Right lobe of liver (tissue), 4 donors: Measurements from ENCODE around the gene GMDS.

ENCODE experiments used
- POLR2A ChIP-seq: fragments of 450-650 bp; IDR thresholded peaks from one replicate; pipeline ENCODE4 v1.6.1; 2017; ENCODE audit warnings: antibody characterized with exemption, mild to moderate bottlenecking
- TF ChIP-seq, protein P1 (sequence below), 4 donors: fragments of 200-600 bp in 3 of 4; fragments of 450-650 bp in 1 of 4; IDR thresholded peaks; one replicate each; pipeline versions ENCODE4 v1.5.1 to v1.8.0; 2016 to 2022; ENCODE audit warnings: antibody characterized with exemption in 4 of 4, mild to moderate bottlenecking in 2 of 4
- donor health status: DM: no; HTN: no; CAD: no.
- donor health status: DM: no; HTN: no; CAD: no.
- donor health status: DM: no; HTN: yes; CAD: no.

DNA sequence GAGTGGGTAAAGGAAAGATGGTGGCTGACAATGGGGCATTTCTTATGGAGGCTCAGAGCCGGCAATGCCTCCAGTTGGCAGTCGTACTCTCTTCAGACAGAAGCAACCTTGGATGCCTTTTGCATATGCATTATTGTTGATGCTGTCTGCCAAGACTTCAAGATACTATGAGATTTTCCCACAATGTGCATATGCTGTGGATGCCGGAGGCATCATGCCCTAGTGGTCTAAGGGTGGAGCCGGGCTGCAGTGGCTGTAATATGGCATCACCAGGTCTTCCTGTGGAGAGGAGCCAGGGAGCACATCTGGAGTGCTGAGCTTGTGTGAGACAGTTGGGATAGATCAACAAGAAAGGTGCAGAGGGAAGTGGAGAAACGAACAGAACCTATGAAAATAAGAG is 530.8 kb downstream of the GMDS start:
- TF ChIP-seq, protein P1, sequence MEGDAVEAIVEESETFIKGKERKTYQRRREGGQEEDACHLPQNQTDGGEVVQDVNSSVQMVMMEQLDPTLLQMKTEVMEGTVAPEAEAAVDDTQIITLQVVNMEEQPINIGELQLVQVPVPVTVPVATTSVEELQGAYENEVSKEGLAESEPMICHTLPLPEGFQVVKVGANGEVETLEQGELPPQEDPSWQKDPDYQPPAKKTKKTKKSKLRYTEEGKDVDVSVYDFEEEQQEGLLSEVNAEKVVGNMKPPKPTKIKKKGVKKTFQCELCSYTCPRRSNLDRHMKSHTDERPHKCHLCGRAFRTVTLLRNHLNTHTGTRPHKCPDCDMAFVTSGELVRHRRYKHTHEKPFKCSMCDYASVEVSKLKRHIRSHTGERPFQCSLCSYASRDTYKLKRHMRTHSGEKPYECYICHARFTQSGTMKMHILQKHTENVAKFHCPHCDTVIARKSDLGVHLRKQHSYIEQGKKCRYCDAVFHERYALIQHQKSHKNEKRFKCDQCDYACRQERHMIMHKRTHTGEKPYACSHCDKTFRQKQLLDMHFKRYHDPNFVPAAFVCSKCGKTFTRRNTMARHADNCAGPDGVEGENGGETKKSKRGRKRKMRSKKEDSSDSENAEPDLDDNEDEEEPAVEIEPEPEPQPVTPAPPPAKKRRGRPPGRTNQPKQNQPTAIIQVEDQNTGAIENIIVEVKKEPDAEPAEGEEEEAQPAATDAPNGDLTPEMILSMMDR (IDR thresholded peaks at IDR 0.05), result no peak
- no peak for TF ChIP-seq POLR2A
